ENCODE data around the gene APRT.

Gene APRT

GRCh38 chr16:88792668-88793250, 19.0 kb downstream of the APRT start:
- Histone ChIP-seq H3K4me2 (ENCODE audit: low read length) (peak overlapping the region; percentile 23; the same call in 1 of the 2 replicates), H3K9me3 (ENCODE audit: low read length) (no peaks in the 10 kb centered on the region), H4K20me1 (ENCODE audit: insufficient read depth, low read length) (no peaks in the 10 kb centered on the region), H3F3A (ENCODE audit: insufficient read depth, low read length) (no peaks in the 10 kb centered on the region), H3K4me1 (ENCODE audit: insufficient read depth, low read length, severe bottlenecking) (peaks cover 51% of the 10 kb centered on the region), H3K79me2 (ENCODE audit: insufficient read depth, low read length) (no peaks in the 10 kb centered on the region), H3K27ac (ENCODE audit: low read depth, low read length, poor library complexity, severe bottlenecking) (peak overlapping the region; percentile 57), H3K27me3 (ENCODE audit: insufficient read depth, low read length) (no peaks in the 10 kb centered on the region), H3K36me3 (ENCODE audit: insufficient read depth, low read length) (no peaks in the 10 kb centered on the region), H3K9me2 (ENCODE audit: low read depth, low read length) (no peaks in the 10 kb centered on the region), H2AFZ (ENCODE audit: low read length) (no peak overlapping the region), H3K9ac (ENCODE audit: low read length) (no peak overlapping the region), H3K4me3 (ENCODE audit: low read depth, low read length, poor library complexity, severe bottlenecking) (no peak overlapping the region)
- no peak for TF ChIP-seq CTCF (IDR thresholded peaks at IDR 0.05; ENCODE audit: low read length)
- TF ChIP-seq EZH2 (IDR thresholded peaks at IDR 0.05; ENCODE audit: borderline replicate concordance, low read length) = no peak

GRCh38 chr16:88792078-88792550, 19.6 kb downstream of the APRT start:
- H3F3A ChIP-seq (ENCODE audit: insufficient read depth, low read length) = 0 out of 2 replicates have a peak, but pooled peaks cover 1% of the 10 kb centered on the region
- no peaks in the 10 kb centered on the region for H3K9me2 ChIP-seq (ENCODE audit: low read depth, low read length)
- H3K9me3 ChIP-seq (ENCODE audit: low read length) = no peaks in the 10 kb centered on the region
- no peak overlapping the region for H2AFZ ChIP-seq (ENCODE audit: low read length)
- peaks cover 51% of the 10 kb centered on the region for H3K4me1 ChIP-seq (ENCODE audit: insufficient read depth, low read length, severe bottlenecking)
- no peak for TF ChIP-seq CTCF (IDR thresholded peaks at IDR 0.05; ENCODE audit: low read length)
- no peak for TF ChIP-seq EZH2 (IDR thresholded peaks at IDR 0.05; ENCODE audit: borderline replicate concordance, low read length)
- peak overlapping the region; percentile 13 for H3K27ac ChIP-seq (ENCODE audit: low read depth, low read length, poor library complexity, severe bottlenecking)
- no peaks in the 10 kb centered on the region for H3K79me2 ChIP-seq (ENCODE audit: insufficient read depth, low read length)
- no peak overlapping the region for H3K4me3 ChIP-seq (ENCODE audit: low read depth, low read length, poor library complexity, severe bottlenecking)
- H3K36me3 ChIP-seq (ENCODE audit: insufficient read depth, low read length) = no peaks in the 10 kb centered on the region
- no peaks in the 10 kb centered on the region for H3K27me3 ChIP-seq (ENCODE audit: insufficient read depth, low read length)
- H4K20me1 ChIP-seq (ENCODE audit: insufficient read depth, low read length) = no peaks in the 10 kb centered on the region
- H3K4me2 ChIP-seq (ENCODE audit: low read length) = no peak overlapping the region
- no peak overlapping the region for H3K9ac ChIP-seq (ENCODE audit: low read length)

GRCh38 chr16:88790312-88791211, 21.2 kb downstream of the APRT start:
- H2AFZ ChIP-seq (ENCODE audit: low read length) = no peak overlapping the region
- H4K20me1 ChIP-seq (ENCODE audit: insufficient read depth, low read length) = no peaks in the 10 kb centered on the region
- TF ChIP-seq EZH2 (IDR thresholded peaks at IDR 0.05; ENCODE audit: borderline replicate concordance, low read length) (no peak), CTCF (IDR thresholded peaks at IDR 0.05; ENCODE audit: low read length) (no peak)
- H3K4me2 ChIP-seq (ENCODE audit: low read length) = peak overlapping the region; percentile 23; the same call in 1 of the 2 replicates
- H3K4me3 ChIP-seq (ENCODE audit: low read depth, low read length, poor library complexity, severe bottlenecking) = no peak overlapping the region
- no peaks in the 10 kb centered on the region for H3K9me2 ChIP-seq (ENCODE audit: low read depth, low read length)
- H3K36me3 ChIP-seq (ENCODE audit: insufficient read depth, low read length) = no peaks in the 10 kb centered on the region
- no peaks in the 10 kb centered on the region for H3K9me3 ChIP-seq (ENCODE audit: low read length)
- H3K4me1 ChIP-seq (ENCODE audit: insufficient read depth, low read length, severe bottlenecking) = peaks cover 53% of the 10 kb centered on the region
- H3K79me2 ChIP-seq (ENCODE audit: insufficient read depth, low read length) = no peaks in the 10 kb centered on the region
- H3F3A ChIP-seq (ENCODE audit: insufficient read depth, low read length) = 0 out of 2 replicates have a peak, but pooled peaks cover 3% of the 10 kb centered on the region
- H3K27me3 ChIP-seq (ENCODE audit: insufficient read depth, low read length) = no peaks in the 10 kb centered on the region
- no peak overlapping the region; the same call in 1 of the 2 replicates for H3K9ac ChIP-seq (ENCODE audit: low read length)
- H3K27ac ChIP-seq (ENCODE audit: low read depth, low read length, poor library complexity, severe bottlenecking) = peak overlapping the region; percentile 29

Data from OCI-LY1 (cell line).